ENCODE results near the gene RHBDD2.

GRCh38 chr7:75854233-75854632 lies 24.6 kb upstream of the RHBDD2 start:
- TF ChIP-seq CTCF (IDR thresholded peaks at IDR 0.05): no peak
- no peak for TF ChIP-seq POLR2AphosphoS5 (IDR thresholded peaks at IDR 0.05; ENCODE audit: low read depth, low read length)
- TF ChIP-seq SIN3A (IDR thresholded peaks at IDR 0.05; ENCODE audit: borderline replicate concordance, insufficient read depth, low read depth, low read length): no peak
- no peak for TF ChIP-seq TCF7L2 (IDR thresholded peaks at IDR 0.05; ENCODE audit: low read depth, low read length)
